A549 treated with ZK216348 at 1 μM for 4 hours (cell line): ENCODE data around the gene MRPL17. TPM values are rescaled to one million over a fixed set of nuclear protein-coding genes. Genes with fewer than 3 reads are reported as not detected.

Experiments
- total RNA-seq: library from RNA; stranded (reverse); fragments of 200-300 nt; extraction: Qiagen RNA extraction; gene quantifications from 5 replicates; pipeline ENCODE4 v1.2.3, GENCODE V29; 2022; ENCODE audit warnings: low read depth

MRPL17 gene
- total RNA-seq, result 81.5 to 138 TPM (median 96.2 TPM) in 5 replicates

GRCh38 chr11:6682936-6683861, at the start of gene MRPL17:
Gene MRPL17 (minus strand): TSS chr11:6683340. CDS start chr11:6683296, 44 bp downstream.

GRCh38 chr11:6655790-6656583, 27.2 kb downstream of the MRPL17 start, which contains the start of gene DCHS1:
Gene DCHS1 (minus strand): TSS chr11:6655809. CDS start chr11:6641613, 14,196 bp downstream.

Other genes with a start within 250 kb of the MRPL17 start
- gene HPX, start 242.4 kb downstream of the MRPL17 start, total RNA-seq, result 0.42 to 1.9 TPM (median 0.61 TPM) in 5 replicates
- 16.3 to 25.3 TPM (median 19.7 TPM) in 5 replicates for gene TRIM3, start 209.4 kb downstream of the MRPL17 start, total RNA-seq
- gene ARFIP2, start 202.0 kb downstream of the MRPL17 start, total RNA-seq, result 46.0 to 58.4 TPM (median 56.1 TPM) in 5 replicates
- 19.9 to 34.3 TPM (median 28.4 TPM) in 5 replicates for gene TIMM10B, start 201.8 kb downstream of the MRPL17 start, total RNA-seq
- gene DNHD1, start 186.1 kb downstream of the MRPL17 start, total RNA-seq, result 1.8 to 4.2 TPM (median 2.9 TPM) in 5 replicates
- 27.3 to 34.5 TPM (median 32.3 TPM) in 5 replicates for gene RRP8, start 79.7 kb downstream of the MRPL17 start, total RNA-seq
- gene ILK, start 79.6 kb downstream of the MRPL17 start, total RNA-seq, result 94.5 to 126 TPM (median 120 TPM) in 5 replicates
- 193 to 208 TPM (median 202 TPM) in 5 replicates for gene TAF10, start 71.1 kb downstream of the MRPL17 start, total RNA-seq
- 33.9 to 51.3 TPM (median 44.2 TPM) in 5 replicates for gene TPP1, start 63.9 kb downstream of the MRPL17 start, total RNA-seq
- 0.05 to 0.13 TPM (median 0.10 TPM) in 5 replicates for gene DCHS1, start 27.5 kb downstream of the MRPL17 start, total RNA-seq
- not detected in 5 replicates for gene OR2AG2, start 88.6 kb upstream of the MRPL17 start, total RNA-seq
- not detected in 5 replicates for gene OR2AG1, start 99.7 kb upstream of the MRPL17 start, total RNA-seq
- gene OR6A2, start 116.3 kb upstream of the MRPL17 start, total RNA-seq, result not detected in 5 replicates
- not detected in 5 replicates for gene OR10A5, start 162.3 kb upstream of the MRPL17 start, total RNA-seq
- not detected in 5 replicates for gene OR10A2, start 179.7 kb upstream of the MRPL17 start, total RNA-seq
- not detected in 5 replicates for gene OR10A4, start 193.3 kb upstream of the MRPL17 start, total RNA-seq
- not detected in 5 replicates for gene OR2D2, start 209.2 kb upstream of the MRPL17 start, total RNA-seq
- not detected in 5 replicates for gene OR2D3, start 237.7 kb upstream of the MRPL17 start, total RNA-seq
- 1.0 to 1.7 TPM (median 1.2 TPM) in 5 replicates for gene ZNF215, start 243.1 kb upstream of the MRPL17 start, total RNA-seq